Measurements from ENCODE around the gene FMN1. TPM values are rescaled to one million over a fixed set of nuclear protein-coding genes. Genes with fewer than 3 reads are reported as not detected.
A peak's percentile ranks its signal among the peaks of the same experiment; 100 is the strongest.

FMN1 gene
- total RNA-seq, 1 experiment from 2014 or later: 4.5 TPM

- TF ChIP-seq JUN (CRISPR knock-in tag; IDR thresholded peaks at IDR 0.05) (no peak), ATF1 (CRISPR knock-in tag; IDR thresholded peaks at IDR 0.05) (no peak)
Observed at GRCh38 chr15:32721596-32721995, 472.9 kb downstream of the FMN1 start (continued).

- Mint-ChIP-seq H3K27ac (no peak overlapping the region), H3K4me3 (peak overlapping the region; percentile 63), H3K36me3 (no peaks in the 10 kb centered on the region), H3K9me3 (no peaks in the 10 kb centered on the region), H3K4me1 (peaks cover 29% of the 10 kb centered on the region), H3K27me3 (ENCODE audit: low read depth) (peaks cover 94% of the 10 kb centered on the region)
- CTCF ChIA-PET: interaction anchor here (0.9 to 1.9 kb wide), 4 partner anchors 56 to 217 kb away, joined by 3 to 8 read pairs (median 4); no protein-coding TSS in a partner anchor
- ATAC-seq (peak; percentile 38), DNase-seq (ENCODE audit: low spot score) (peak; percentile 40)
- TF ChIP-seq TCF7 (CRISPR knock-in tag; IDR thresholded peaks at IDR 0.05; ENCODE audit: low read depth) (no peak), ELF4 (CRISPR knock-in tag; IDR thresholded peaks at IDR 0.05; ENCODE audit: low read depth) (no peak), FOXP4 (CRISPR knock-in tag; IDR thresholded peaks at IDR 0.05) (no peak), SMAD4 (CRISPR knock-in tag; IDR thresholded peaks at IDR 0.05) (no peak), MYBL2 (CRISPR knock-in tag; IDR thresholded peaks at IDR 0.05) (0 out of 2 replicates have a peak, but pooled peaks have one; percentile 46), JUN (CRISPR knock-in tag; IDR thresholded peaks at IDR 0.05) (0 out of 2 replicates have a peak, but pooled peaks have one; percentile 20), IRF2 (CRISPR knock-in tag; IDR thresholded peaks at IDR 0.05; ENCODE audit: borderline replicate concordance, low read depth) (no peak), FOXJ3 (CRISPR knock-in tag; IDR thresholded peaks at IDR 0.05; ENCODE audit: borderline replicate concordance) (no peak)
- TF ChIP-seq, protein P1, sequence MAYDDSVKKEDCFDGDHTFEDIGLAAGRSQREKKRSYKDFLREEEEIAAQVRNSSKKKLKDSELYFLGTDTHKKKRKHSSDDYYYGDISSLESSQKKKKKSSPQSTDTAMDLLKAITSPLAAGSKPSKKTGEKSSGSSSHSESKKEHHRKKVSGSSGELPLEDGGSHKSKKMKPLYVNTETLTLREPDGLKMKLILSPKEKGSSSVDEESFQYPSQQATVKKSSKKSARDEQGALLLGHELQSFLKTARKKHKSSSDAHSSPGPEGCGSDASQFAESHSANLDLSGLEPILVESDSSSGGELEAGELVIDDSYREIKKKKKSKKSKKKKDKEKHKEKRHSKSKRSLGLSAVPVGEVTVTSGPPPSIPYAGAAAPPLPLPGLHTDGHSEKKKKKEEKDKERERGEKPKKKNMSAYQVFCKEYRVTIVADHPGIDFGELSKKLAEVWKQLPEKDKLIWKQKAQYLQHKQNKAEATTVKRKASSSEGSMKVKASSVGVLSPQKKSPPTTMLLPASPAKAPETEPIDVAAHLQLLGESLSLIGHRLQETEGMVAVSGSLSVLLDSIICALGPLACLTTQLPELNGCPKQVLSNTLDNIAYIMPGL (CRISPR knock-in tag; IDR thresholded peaks at IDR 0.05): 0 out of 2 replicates have a peak, but pooled peaks have one; percentile 50
- TF ChIP-seq, protein P2, sequence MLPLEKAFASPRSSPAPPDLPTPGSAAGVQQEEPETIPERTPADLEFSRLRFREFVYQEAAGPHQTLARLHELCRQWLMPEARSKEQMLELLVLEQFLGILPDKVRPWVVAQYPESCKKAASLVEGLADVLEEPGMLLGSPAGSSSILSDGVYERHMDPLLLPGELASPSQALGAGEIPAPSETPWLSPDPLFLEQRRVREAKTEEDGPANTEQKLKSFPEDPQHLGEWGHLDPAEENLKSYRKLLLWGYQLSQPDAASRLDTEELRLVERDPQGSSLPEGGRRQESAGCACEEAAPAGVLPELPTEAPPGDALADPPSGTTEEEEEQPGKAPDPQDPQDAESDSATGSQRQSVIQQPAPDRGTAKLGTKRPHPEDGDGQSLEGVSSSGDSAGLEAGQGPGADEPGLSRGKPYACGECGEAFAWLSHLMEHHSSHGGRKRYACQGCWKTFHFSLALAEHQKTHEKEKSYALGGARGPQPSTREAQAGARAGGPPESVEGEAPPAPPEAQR (CRISPR knock-in tag; IDR thresholded peaks at IDR 0.05): no peak
- POLR2A ChIA-PET: no interaction called here
Observed at GRCh38 chr15:32718821-32719716, 475.4 kb downstream of the FMN1 start.

DNA sequence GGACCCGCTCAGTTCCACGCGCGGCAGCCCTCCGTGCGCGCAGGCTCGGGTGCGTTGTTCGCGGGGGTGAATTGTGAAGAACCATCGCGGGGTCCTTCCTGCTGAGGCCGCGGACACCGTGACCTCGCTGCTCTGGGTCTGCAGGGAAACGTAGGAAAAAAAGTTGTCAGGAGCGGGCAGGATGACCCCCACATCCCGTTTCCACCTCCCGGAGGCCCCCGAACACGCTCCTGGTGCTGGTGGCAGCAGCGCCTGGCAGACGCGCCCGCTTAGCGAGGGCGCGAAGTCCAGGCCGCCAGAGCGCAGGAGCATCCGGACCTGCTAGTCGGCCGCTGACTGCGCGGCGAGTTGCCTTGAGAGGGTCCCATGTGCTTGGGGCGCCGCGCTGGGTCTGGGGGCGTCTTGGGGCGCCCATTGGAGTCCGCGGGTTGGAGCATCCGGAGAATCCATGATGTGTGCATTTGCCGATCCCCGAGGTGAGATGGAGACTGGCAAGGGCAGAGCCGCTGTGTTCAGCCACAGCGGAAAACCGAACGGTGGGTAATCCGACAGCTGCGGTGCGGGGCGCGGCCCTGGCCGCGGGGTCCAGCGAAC, 476.2 kb downstream of the FMN1 start:
- peak overlapping the region; percentile 63 for H3K4me3 Mint-ChIP-seq
- H3K27ac Mint-ChIP-seq: no peak overlapping the region
- H3K9me3 Mint-ChIP-seq: no peaks in the 10 kb centered on the region
- peaks cover 98% of the 10 kb centered on the region for H3K27me3 Mint-ChIP-seq (ENCODE audit: low read depth)
- ChIA-PET POLR2A (no interaction called here), CTCF (interaction anchor here (0.9 to 1.9 kb wide), 4 partner anchors 55 to 218 kb away, joined by 3 to 8 read pairs (median 4); no protein-coding TSS in a partner anchor)
- peak; percentile 48 for ATAC-seq
- H3K36me3 Mint-ChIP-seq: no peaks in the 10 kb centered on the region
- peaks cover 29% of the 10 kb centered on the region for H3K4me1 Mint-ChIP-seq
- DNase-seq (ENCODE audit: low spot score): peak; percentile 37
- TF ChIP-seq FOXK1 (CRISPR knock-in tag; IDR thresholded peaks at IDR 0.05) (peak; percentile 22; the same call in 1 of the 2 replicates), ZNF317 (CRISPR knock-in tag; IDR thresholded peaks at IDR 0.05; ENCODE audit: borderline replicate concordance, low read depth) (no peak), MAX (CRISPR knock-in tag; IDR thresholded peaks at IDR 0.05) (peak; percentile 65), AR (CRISPR knock-in tag; IDR thresholded peaks at IDR 0.05) (no peak), E2F4 (CRISPR knock-in tag; IDR thresholded peaks at IDR 0.05; ENCODE audit: borderline replicate concordance, low read depth) (peak; percentile 10; the same call in 1 of the 2 replicates), JAZF1 (CRISPR knock-in tag; IDR thresholded peaks at IDR 0.05) (no peak)
